OCI-M1 (cell line): ENCODE results near the gene MDN1.

Experiments
- DNase-seq: peaks from one replicate; lab custom pipeline; 2025; lab: John Stamatoyannopoulos, UW

The MDN1 gene

DNA sequence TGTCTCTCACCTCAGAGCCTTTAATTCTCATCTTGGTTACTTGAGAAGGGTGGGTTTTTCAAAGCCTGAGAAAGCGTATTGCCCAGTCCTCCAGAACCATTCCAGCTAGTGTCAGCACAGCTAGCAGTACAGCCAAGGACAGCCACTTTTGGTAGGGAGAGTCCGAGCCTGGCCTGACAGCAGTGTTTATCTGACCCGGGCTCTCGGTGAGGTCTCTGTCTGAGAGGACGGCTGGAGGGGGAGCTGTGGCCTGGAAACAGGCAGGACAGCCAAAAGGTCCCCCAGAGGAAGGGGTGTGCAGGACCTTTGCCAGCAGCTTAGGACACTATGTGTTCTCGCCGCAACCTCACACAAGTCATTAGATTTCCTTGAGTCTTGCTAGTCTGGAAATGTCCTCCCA is 219.9 kb downstream of the MDN1 start:
- no peak for DNase-seq

GRCh38 chr6:89597988-89598387 is 221.6 kb downstream of the MDN1 start:
- DNase-seq: peak; percentile 86

DNA sequence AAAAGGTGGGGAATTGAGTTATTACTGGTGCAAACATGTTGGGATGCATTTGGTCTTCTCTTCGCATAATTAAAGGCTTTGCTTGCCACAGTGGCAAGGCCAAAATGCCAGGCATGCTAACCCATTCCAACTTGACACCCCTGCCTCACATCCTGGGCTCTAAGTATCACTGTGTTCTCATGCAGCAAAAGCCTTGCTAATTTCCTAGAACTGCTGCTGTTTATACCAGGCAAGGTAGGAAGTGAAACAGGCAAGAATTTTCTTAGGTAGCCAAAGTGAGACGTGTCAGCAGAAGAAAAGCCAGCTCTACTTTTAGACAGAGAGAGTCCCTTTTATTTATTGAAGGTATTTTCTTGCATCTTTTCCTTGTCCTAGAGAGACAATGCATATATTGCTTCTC is 222.2 kb downstream of the MDN1 start:
- DNase-seq: no peak

GRCh38 chr6:89596484-89596883 is 223.1 kb downstream of the MDN1 start:
- no peak for DNase-seq

DNA sequence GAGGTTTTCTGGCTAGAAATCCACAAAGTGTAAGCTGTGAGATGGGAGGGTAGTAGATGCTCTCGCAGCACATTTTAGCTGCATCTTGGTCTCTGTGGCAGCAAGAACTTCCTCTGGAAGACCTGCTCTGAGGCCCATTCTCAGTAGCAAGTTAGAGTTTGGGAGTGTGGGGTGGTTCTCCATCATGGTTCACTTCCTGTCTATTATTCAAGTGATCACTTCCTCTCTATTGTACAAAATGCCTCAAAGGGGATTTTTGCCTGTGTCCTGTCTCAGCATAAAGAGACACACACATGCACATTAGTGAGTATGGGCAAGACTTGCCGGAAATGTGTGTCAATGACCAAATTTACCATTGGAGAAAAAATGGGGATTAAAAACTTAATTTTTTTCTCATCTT is 223.5 kb downstream of the MDN1 start:
- DNase-seq: no peak
